ENCODE measurements around the gene PACSIN2.

Gene PACSIN2

GRCh38 chr22:42836026-42836425 is 178.9 kb downstream of the PACSIN2 start:
- no peaks in the 10 kb centered on the region for H3K27me3 ChIP-seq
- H3K27ac ChIP-seq = no peak overlapping the region
- H3K4me1 ChIP-seq (ENCODE audit: control insufficient read depth in 1 of 2, insufficient read depth in 1 of 2, low read depth in 1 of 2, low read length in 1 of 2) = no peaks in the 10 kb centered on the region
- H3K9me3 ChIP-seq = no peaks in the 10 kb centered on the region
- TF ChIP-seq CTCF (IDR thresholded peaks at IDR 0.05) = no peak
- no peak overlapping the region for H3K4me3 ChIP-seq (ENCODE audit: low read depth in 1 of 2, low read length in 1 of 2)
- H3K36me3 ChIP-seq = peaks cover 69% of the 10 kb centered on the region

GRCh38 chr22:42834177-42834949 is 180.6 kb downstream of the PACSIN2 start:
- TF ChIP-seq CTCF (IDR thresholded peaks at IDR 0.05) = no peak
- Histone ChIP-seq H3K27me3 (no peaks in the 10 kb centered on the region), H3K36me3 (peaks cover 76% of the 10 kb centered on the region), H3K4me3 (ENCODE audit: low read depth in 1 of 2, low read length in 1 of 2) (no peak overlapping the region), H3K9me3 (no peaks in the 10 kb centered on the region), H3K27ac (no peak overlapping the region), H3K4me1 (ENCODE audit: control insufficient read depth in 1 of 2, insufficient read depth in 1 of 2, low read depth in 1 of 2, low read length in 1 of 2) (no peaks in the 10 kb centered on the region)

- no peak for TF ChIP-seq CTCF (IDR thresholded peaks at IDR 0.05)
- Histone ChIP-seq H3K27ac (no peak overlapping the region), H3K4me3 (ENCODE audit: low read depth in 1 of 2, low read length in 1 of 2) (no peak overlapping the region), H3K9me3 (no peaks in the 10 kb centered on the region), H3K4me1 (ENCODE audit: control insufficient read depth in 1 of 2, insufficient read depth in 1 of 2, low read depth in 1 of 2, low read length in 1 of 2) (no peaks in the 10 kb centered on the region), H3K36me3 (peaks cover 81% of the 10 kb centered on the region), H3K27me3 (no peaks in the 10 kb centered on the region)
Observed at GRCh38 chr22:42833104-42833503, 181.8 kb downstream of the PACSIN2 start.

GRCh38 chr22:42831712-42832111 is 183.2 kb downstream of the PACSIN2 start:
- peaks cover 92% of the 10 kb centered on the region for H3K36me3 ChIP-seq
- H3K27ac ChIP-seq = no peak overlapping the region
- no peaks in the 10 kb centered on the region for H3K9me3 ChIP-seq
- TF ChIP-seq CTCF (IDR thresholded peaks at IDR 0.05) = no peak
- H3K4me3 ChIP-seq (ENCODE audit: low read depth in 1 of 2, low read length in 1 of 2) = no peak overlapping the region
- H3K4me1 ChIP-seq (ENCODE audit: control insufficient read depth in 1 of 2, insufficient read depth in 1 of 2, low read depth in 1 of 2, low read length in 1 of 2) = no peaks in the 10 kb centered on the region
- no peaks in the 10 kb centered on the region for H3K27me3 ChIP-seq

- H3K9me3 ChIP-seq = no peaks in the 10 kb centered on the region
- no peak overlapping the region for H3K27ac ChIP-seq
- no peak overlapping the region for H3K4me3 ChIP-seq (ENCODE audit: low read depth in 1 of 2, low read length in 1 of 2)
- no peaks in the 10 kb centered on the region for H3K27me3 ChIP-seq
- TF ChIP-seq CTCF (IDR thresholded peaks at IDR 0.05) = no peak
- no peaks in the 10 kb centered on the region for H3K4me1 ChIP-seq (ENCODE audit: control insufficient read depth in 1 of 2, insufficient read depth in 1 of 2, low read depth in 1 of 2, low read length in 1 of 2)
- peaks cover 97% of the 10 kb centered on the region for H3K36me3 ChIP-seq
Observed at GRCh38 chr22:42830161-42830560, 184.8 kb downstream of the PACSIN2 start.
